Ectodermal cell (in vitro differentiated cells): ENCODE data around the gene TIMP2.

Experiments used
- H3K27ac ChIP-seq: 2 replicates; pipeline ENCODE4 v1.7.0; 2013; ENCODE audit warnings: mild to moderate bottlenecking, low read depth, low read length; ENCODE audit not compliant: insufficient read depth, poor library complexity, severe bottlenecking
- H3K27me3 ChIP-seq: 2 replicates; pipeline ENCODE4 v1.7.0; 2013; ENCODE audit warnings: mild to moderate bottlenecking, low read length; ENCODE audit not compliant: insufficient read depth, control insufficient read depth, poor library complexity, severe bottlenecking
- H3K36me3 ChIP-seq: one replicate; pipeline ENCODE4 v1.7.0; 2013; ENCODE audit warnings: low read length; ENCODE audit not compliant: control insufficient read depth, insufficient read depth
- H3K4me1 ChIP-seq: one replicate; pipeline ENCODE4 v1.7.0; 2013; ENCODE audit warnings: low read length; ENCODE audit not compliant: control insufficient read depth, insufficient read depth
- H3K4me3 ChIP-seq: 2 replicates; pipeline ENCODE4 v1.7.0; 2013; ENCODE audit warnings: low read depth, low read length, control low read depth; ENCODE audit not compliant: insufficient read depth
- H3K9me3 ChIP-seq: 2 replicates; pipeline ENCODE4 v1.7.0; 2013; ENCODE audit warnings: mild to moderate bottlenecking, low read length, moderate library complexity; ENCODE audit not compliant: control insufficient read depth
- WGBS, 2 experiments: methylation state at CpG; one replicate each; pipeline ENCODE4 v1.1.7; 2013; ENCODE audit warnings: missing lambda C conversion rate in 2 of 2; 5-methylcytosine and 5-hydroxymethylcytosine counted together

TIMP2 gene

GRCh38 chr17:78854508-78854907, 70.7 kb downstream of the TIMP2 start:
- Histone ChIP-seq H3K9me3 (no peaks in the 10 kb centered on the region), H3K4me3 (no peak overlapping the region), H3K4me1 (no peaks in the 10 kb centered on the region), H3K27me3 (no peaks in the 10 kb centered on the region), H3K27ac (no peak overlapping the region), H3K36me3 (peaks cover 5% of the 10 kb centered on the region)
- WGBS, 2 experiments = 94 to 96% methylated on average over 6 of the region's 9 CpGs

DNA sequence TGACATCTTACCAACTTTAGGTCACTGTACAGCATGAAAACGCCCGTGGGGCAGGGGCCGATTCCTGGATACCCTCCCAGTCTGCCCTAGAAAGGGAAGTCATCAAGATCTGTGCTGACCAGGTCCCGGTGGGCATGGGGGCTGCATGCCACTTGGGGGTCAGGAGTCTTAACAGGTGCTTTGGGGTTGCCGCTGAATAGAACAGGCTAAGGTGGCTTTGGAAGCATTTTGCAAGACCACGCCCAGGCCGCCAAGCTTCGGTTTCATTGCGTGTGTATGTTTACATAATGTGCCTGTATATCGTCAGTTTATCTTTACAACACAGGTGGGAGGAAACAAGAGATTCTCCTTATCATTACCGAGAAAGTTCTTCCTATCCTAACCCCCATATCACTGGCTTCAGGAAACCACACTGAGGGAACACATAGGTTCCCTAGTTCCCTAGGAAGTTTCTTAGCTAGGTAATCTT, 71.2 kb downstream of the TIMP2 start:
- no peaks in the 10 kb centered on the region for H3K9me3 ChIP-seq
- no peaks in the 10 kb centered on the region for H3K4me1 ChIP-seq
- H3K4me3 ChIP-seq = no peak overlapping the region
- H3K27me3 ChIP-seq = no peaks in the 10 kb centered on the region
- 94 to 97% methylated on average over 11 of the region's 11 CpGs for WGBS, 2 experiments
- H3K36me3 ChIP-seq = peaks cover 5% of the 10 kb centered on the region
- H3K27ac ChIP-seq = no peak overlapping the region

- H3K36me3 ChIP-seq = peaks cover 5% of the 10 kb centered on the region
- H3K27ac ChIP-seq = no peak overlapping the region
- no peaks in the 10 kb centered on the region for H3K9me3 ChIP-seq
- H3K4me1 ChIP-seq = no peaks in the 10 kb centered on the region
- 90 to 91% methylated on average over 16 of the region's 16 CpGs for WGBS, 2 experiments
- H3K4me3 ChIP-seq = no peak overlapping the region
- no peaks in the 10 kb centered on the region for H3K27me3 ChIP-seq
These were observed 72.5 kb downstream of the TIMP2 start for GRCh38 chr17:78852709-78853121.

DNA sequence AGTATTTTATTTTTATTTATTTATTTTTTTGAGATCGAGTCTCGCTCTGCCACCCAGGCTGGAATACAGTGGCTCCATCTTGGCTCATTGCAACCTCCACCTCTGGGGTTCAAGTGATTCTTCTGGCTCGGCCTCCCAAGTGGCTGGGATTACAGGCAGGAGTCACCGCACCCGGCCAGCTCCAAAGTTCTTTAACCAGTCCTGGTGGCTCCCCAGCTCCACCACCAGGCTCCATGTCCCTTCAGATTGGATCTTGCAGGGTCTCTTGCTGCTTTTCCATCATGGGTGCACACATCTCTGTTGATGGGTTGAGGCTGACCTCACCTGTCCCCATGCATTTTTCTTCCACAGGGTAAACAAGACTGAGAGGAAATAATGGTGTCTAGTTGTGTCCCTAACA, 76.2 kb downstream of the TIMP2 start:
- no peaks in the 10 kb centered on the region for H3K9me3 ChIP-seq
- no peaks in the 10 kb centered on the region for H3K36me3 ChIP-seq
- no peak overlapping the region for H3K27ac ChIP-seq
- H3K4me1 ChIP-seq = no peaks in the 10 kb centered on the region
- H3K4me3 ChIP-seq = no peak overlapping the region
- H3K27me3 ChIP-seq = no peaks in the 10 kb centered on the region
- WGBS, 2 experiments = 90% methylated on average over 5 of the region's 5 CpGs

DNA sequence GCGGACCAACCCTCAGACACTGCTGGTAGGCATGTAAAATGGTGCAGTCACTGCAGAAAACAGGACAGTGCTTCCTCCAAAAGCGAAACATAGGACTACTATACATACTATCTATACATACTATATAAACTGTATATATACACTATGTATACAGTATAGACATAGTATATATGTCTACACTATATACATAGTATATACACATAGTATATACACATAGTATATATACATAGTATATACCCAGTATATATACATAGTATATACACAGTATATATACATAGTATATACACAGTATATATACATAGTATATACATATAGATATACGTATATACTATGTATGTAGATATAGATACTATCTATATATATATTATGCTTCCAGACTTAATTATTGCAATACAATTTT, 78.1 kb downstream of the TIMP2 start:
- Histone ChIP-seq H3K27ac (no peak overlapping the region), H3K27me3 (no peaks in the 10 kb centered on the region), H3K9me3 (no peaks in the 10 kb centered on the region), H3K36me3 (no peaks in the 10 kb centered on the region), H3K4me3 (no peak overlapping the region), H3K4me1 (no peaks in the 10 kb centered on the region)
- 90 to 95% methylated on average over 1 to 2 of the region's 3 CpGs for WGBS, 2 experiments

DNA sequence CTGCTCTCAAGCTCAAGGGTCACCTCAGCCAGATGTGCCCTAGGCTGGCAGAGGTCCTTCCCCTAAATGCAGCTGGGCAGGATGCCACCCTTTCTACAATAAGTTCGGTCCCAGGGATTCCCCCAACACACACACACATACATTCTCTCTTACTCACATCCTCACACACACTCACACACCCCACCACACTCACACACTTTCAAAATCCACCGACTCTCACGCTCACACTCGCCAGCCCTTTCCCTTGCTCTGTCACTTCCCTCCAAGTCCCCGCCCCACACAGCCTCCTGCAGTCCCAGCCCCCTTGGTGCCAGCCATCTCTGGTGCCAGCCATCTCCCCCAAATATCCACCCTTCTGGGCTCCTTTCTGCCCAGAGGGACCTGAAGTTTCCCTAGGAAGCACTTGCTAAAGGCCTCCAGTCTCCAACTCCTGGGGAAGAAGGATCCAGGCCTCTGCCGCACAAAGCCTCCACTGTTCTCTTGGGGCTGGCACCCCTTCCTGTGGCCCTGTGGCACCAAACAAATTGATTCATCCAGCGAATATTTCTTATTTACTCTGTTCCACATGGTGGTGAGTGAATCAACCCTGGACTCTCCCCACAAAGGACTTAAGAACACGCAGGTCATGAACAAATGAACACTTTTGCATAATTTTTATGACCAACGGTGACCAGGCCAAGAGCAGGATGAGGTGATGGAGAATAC, 80.7 kb downstream of the TIMP2 start:
- 90 to 92% methylated on average over 9 of the region's 9 CpGs for WGBS, 2 experiments
- Histone ChIP-seq H3K36me3 (no peaks in the 10 kb centered on the region), H3K4me3 (no peak overlapping the region)

DNA sequence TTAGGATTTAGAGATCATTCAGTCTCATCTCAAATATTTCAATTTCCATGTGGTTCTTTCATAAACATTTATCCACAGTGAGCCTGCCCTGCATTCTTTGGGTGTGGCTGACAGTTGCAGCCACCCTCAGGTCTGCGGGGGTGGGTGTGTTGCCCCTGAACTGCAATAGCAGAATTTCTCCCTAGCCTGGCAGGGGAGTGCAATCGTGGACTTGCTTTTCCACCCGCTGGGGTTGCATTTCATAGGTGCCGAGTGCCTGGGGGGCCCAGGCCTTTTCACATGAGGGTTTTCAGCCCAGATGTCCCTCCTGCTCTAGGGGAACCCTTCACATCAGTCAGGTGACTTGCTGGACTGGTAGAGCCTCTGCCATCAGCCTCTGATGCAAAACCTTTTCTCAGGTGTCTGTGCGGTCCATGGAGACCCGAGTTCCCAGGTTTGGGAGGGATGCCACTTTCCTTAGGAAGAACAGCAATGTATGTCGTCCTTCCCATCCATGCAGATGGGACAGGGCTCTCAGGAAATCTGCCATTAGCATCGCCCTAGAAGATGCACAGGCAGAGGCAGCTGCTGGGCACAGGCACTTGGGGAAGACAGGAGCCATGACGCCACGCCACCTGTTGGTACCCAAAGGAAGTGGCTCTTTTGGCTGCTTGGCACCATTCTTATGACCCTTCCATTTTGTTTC, 82.2 kb downstream of the TIMP2 start:
- Histone ChIP-seq H3K4me3 (no peak overlapping the region), H3K27ac (no peak overlapping the region), H3K27me3 (no peaks in the 10 kb centered on the region), H3K4me1 (peaks cover 10% of the 10 kb centered on the region), H3K9me3 (no peaks in the 10 kb centered on the region), H3K36me3 (no peaks in the 10 kb centered on the region)
- WGBS, 2 experiments = 67% methylated on average over 10 of the region's 10 CpGs

More for the DNA sequence above, 80.7 kb downstream of the TIMP2 start:
- H3K27me3 ChIP-seq = no peaks in the 10 kb centered on the region
- no peak overlapping the region for H3K27ac ChIP-seq
- no peaks in the 10 kb centered on the region for H3K9me3 ChIP-seq
- H3K4me1 ChIP-seq = peaks cover 1% of the 10 kb centered on the region

DNA sequence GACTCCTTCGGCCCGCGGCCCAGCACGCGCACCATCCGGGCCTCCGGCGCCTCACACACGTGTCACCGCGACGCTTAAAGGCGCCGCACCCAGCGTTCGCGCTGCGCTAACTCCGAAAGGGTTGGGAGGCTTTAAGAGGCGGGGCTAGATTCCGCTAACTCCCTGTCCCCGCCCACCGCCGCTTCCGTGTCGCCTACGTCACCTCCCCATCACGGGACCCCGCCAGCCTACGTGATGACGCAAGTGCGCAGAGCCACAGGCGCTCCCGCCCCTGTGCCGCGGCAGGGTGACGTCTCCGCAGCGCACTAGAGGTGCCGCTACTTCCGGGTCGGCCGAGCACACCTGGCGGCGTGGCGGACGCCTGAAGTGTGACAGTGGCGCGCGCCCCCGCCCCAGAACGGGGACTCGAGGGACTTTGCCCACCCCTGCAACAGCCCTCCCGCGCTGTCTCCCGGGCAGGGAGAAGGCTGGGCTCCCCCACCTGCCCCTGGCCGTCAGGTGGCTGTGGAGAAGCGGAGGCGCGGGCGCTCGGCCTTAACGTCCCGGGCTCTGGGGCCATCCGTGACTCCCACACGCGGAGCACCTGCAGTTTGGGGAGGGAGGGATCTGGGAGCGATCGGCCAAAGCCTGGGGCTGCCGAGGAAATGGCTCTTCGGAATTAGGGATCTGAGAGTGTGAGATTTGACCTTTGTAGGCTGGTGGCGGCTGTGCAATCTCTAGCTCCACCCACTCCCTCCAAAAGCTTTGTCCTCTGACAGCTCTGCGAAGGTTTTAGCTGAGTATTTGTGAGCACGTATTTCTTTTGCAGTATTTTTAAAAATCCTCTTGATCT, 84.2 kb downstream of the TIMP2 start, which contains the start of gene USP36:
Gene USP36 (minus strand): TSS at position 35 of the 832 bp plus-strand sequence. CDS start 4,451 bp downstream, outside the sequence.
- Histone ChIP-seq H3K27me3 (no peaks in the 10 kb centered on the region), H3K9me3 (no peaks in the 10 kb centered on the region), H3K4me1 (peaks cover 10% of the 10 kb centered on the region), H3K27ac (peak within 1 kb of the TSS; percentile 83), H3K36me3 (peaks cover 12% of the 10 kb centered on the region), H3K4me3 (peak within 1 kb of the TSS; percentile 60)
- WGBS, 2 experiments = 0% methylated on average over 74 of the region's 74 CpGs

DNA sequence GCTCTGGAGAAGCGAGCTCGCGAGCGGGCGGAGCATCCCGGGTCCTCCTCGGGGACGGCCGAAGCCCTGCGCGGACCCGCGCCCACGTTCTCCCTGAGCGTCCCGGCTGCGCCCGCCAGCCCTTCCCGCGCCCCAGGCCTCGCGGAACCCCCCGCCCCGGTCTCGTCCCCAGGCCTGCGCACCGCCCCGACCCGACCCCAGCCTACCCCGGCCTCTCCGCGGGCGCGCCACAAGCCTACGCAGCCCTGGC, 84.7 kb downstream of the TIMP2 start:
- peaks cover 17% of the 10 kb centered on the region for H3K36me3 ChIP-seq
- peaks cover 10% of the 10 kb centered on the region for H3K4me1 ChIP-seq
- no peaks in the 10 kb centered on the region for H3K27me3 ChIP-seq
- H3K4me3 ChIP-seq = peak overlapping the region; percentile 60
- H3K27ac ChIP-seq = peak overlapping the region; percentile 83
- WGBS, 2 experiments = 0% methylated on average over 35 of the region's 35 CpGs
- no peaks in the 10 kb centered on the region for H3K9me3 ChIP-seq
